Vagina (tissue), 2 donors: Measurements from ENCODE around the gene TMEM17. TPM values are rescaled to one million over a fixed set of nuclear protein-coding genes. Genes with fewer than 3 reads are reported as not detected.

Experiments used
- DNase-seq, 2 donors: peaks; one replicate each; pipeline ENCODE4 v3.0.0-alpha.2; 2017; ENCODE audit errors: extremely low spot score in 2 of 2
- H3K27ac ChIP-seq: fragments of 200-600 bp; sonication (generic); one replicate; pipeline ENCODE4 v1.5.1; 2019
- H3K27me3 ChIP-seq: fragments of 200-600 bp; sonication (generic); one replicate; pipeline ENCODE4 v1.5.1; 2019
- H3K36me3 ChIP-seq, 2 donors: fragments of 200-600 bp; sonication (generic); one replicate each; pipeline ENCODE4 v1.5.1; 2017 to 2019
- H3K4me1 ChIP-seq: fragments of 200-600 bp; sonication (generic); one replicate; pipeline ENCODE4 v1.5.1; 2019
- H3K4me3 ChIP-seq, 2 donors: fragments of 200-600 bp; sonication (generic); 1 replicate in 1 of 2; 2 replicates in 1 of 2; pipeline ENCODE4 v1.5.1; 2016 to 2019
- H3K9me3 ChIP-seq: fragments of 200-600 bp; sonication (generic); one replicate; pipeline ENCODE4 v1.5.1; 2019
- POLR2A ChIP-seq, 2 donors: fragments of 450-650 bp; IDR thresholded peaks; one replicate each; pipeline ENCODE4 v1.6.1; 2017; ENCODE audit warnings: antibody characterized with exemption in 2 of 2, mild to moderate bottlenecking in 2 of 2, moderate library complexity in 2 of 2
- POLR2AphosphoS5 ChIP-seq, 2 donors: sonication (generic); formaldehyde crosslinking; IDR thresholded peaks; one replicate each; pipeline ENCODE4 v1.9.0; 2017; ENCODE audit warnings: antibody characterized with exemption in 2 of 2, mild to moderate bottlenecking in 2 of 2, low read depth in 1 of 2; ENCODE audit not compliant: insufficient read depth in 1 of 2
- intact Hi-C: fragments of 100-400 bp; cut with DNase I; formaldehyde crosslinking; loops from one replicate; pipeline ENCODE4 v1.15.1; 2023
- total RNA-seq: library from RNA; depleted of rRNA; stranded (reverse); fragments of >200 nt; gene quantifications from one replicate; pipeline ENCODE4 v1.2.3, GENCODE V29; 2016
- TF ChIP-seq, protein P1 (sequence below), 3 experiments: fragments of 450-650 bp in 2 of 3; fragments of 200-600 bp in 1 of 3; sonication (generic) in 1 of 3; IDR thresholded peaks; one replicate each; pipeline ENCODE4 v1.5.1; 2017 to 2019; ENCODE audit warnings: antibody characterized with exemption in 3 of 3, mild to moderate bottlenecking in 2 of 3, moderate library complexity in 2 of 3

The TMEM17 gene
- 0.98 TPM for total RNA-seq

GRCh38 chr2:62505750-62506420, at the start of gene TMEM17:
Gene TMEM17 (minus strand): TSS chr2:62506195. CDS start chr2:62506129, 66 bp downstream.
- DNase-seq, result peak in 1 of 2 donors; percentile 91
- H3K27ac ChIP-seq, result peak within 1 kb of the TSS; percentile 89
- H3K9me3 ChIP-seq, result no peaks in the 10 kb centered on the region
- intact Hi-C loops, result no loop called here
- no peaks in the 10 kb centered on the region for H3K36me3 ChIP-seq
- H3K27me3 ChIP-seq, result no peaks in the 10 kb centered on the region
- peak within 1 kb of the TSS; percentile 49 to 66 for H3K4me3 ChIP-seq
- TF ChIP-seq, protein P1, sequence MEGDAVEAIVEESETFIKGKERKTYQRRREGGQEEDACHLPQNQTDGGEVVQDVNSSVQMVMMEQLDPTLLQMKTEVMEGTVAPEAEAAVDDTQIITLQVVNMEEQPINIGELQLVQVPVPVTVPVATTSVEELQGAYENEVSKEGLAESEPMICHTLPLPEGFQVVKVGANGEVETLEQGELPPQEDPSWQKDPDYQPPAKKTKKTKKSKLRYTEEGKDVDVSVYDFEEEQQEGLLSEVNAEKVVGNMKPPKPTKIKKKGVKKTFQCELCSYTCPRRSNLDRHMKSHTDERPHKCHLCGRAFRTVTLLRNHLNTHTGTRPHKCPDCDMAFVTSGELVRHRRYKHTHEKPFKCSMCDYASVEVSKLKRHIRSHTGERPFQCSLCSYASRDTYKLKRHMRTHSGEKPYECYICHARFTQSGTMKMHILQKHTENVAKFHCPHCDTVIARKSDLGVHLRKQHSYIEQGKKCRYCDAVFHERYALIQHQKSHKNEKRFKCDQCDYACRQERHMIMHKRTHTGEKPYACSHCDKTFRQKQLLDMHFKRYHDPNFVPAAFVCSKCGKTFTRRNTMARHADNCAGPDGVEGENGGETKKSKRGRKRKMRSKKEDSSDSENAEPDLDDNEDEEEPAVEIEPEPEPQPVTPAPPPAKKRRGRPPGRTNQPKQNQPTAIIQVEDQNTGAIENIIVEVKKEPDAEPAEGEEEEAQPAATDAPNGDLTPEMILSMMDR (IDR thresholded peaks at IDR 0.05), result no peak
- TF ChIP-seq POLR2AphosphoS5 (IDR thresholded peaks at IDR 0.05; ENCODE audit: insufficient read depth in 1 of 2, low read depth in 1 of 2), result peak; percentile 46 to 77
- peaks cover 17% of the 10 kb centered on the region for H3K4me1 ChIP-seq

- no peak overlapping the region for H3K4me3 ChIP-seq
- no peaks in the 10 kb centered on the region for H3K27me3 ChIP-seq
- H3K27ac ChIP-seq, result no peak overlapping the region
- H3K9me3 ChIP-seq, result no peaks in the 10 kb centered on the region
- intact Hi-C loops, result no loop called here
- no peaks in the 10 kb centered on the region for H3K36me3 ChIP-seq
- DNase-seq, result no peak
- no peaks in the 10 kb centered on the region for H3K4me1 ChIP-seq
- TF ChIP-seq POLR2AphosphoS5 (IDR thresholded peaks at IDR 0.05; ENCODE audit: insufficient read depth in 1 of 2, low read depth in 1 of 2), result no peak
- TF ChIP-seq POLR2A (IDR thresholded peaks at IDR 0.05), result no peak
- TF ChIP-seq, protein P1 (IDR thresholded peaks at IDR 0.05), result no peak
These were observed 48.4 kb upstream of the TMEM17 start for GRCh38 chr2:62554440-62554839.

- Histone ChIP-seq H3K27me3 (no peaks in the 10 kb centered on the region), H3K9me3 (no peaks in the 10 kb centered on the region), H3K4me1 (no peaks in the 10 kb centered on the region), H3K27ac (no peak overlapping the region), H3K4me3 (no peak overlapping the region), H3K36me3 (no peaks in the 10 kb centered on the region)
- intact Hi-C loops, result no loop called here
- TF ChIP-seq, protein P1 (IDR thresholded peaks at IDR 0.05), result no peak
- TF ChIP-seq POLR2AphosphoS5 (IDR thresholded peaks at IDR 0.05; ENCODE audit: insufficient read depth in 1 of 2, low read depth in 1 of 2), result no peak
- TF ChIP-seq POLR2A (IDR thresholded peaks at IDR 0.05), result no peak
- no peak for DNase-seq
These were observed 44.5 kb upstream of the TMEM17 start for GRCh38 chr2:62550461-62550860.

DNA sequence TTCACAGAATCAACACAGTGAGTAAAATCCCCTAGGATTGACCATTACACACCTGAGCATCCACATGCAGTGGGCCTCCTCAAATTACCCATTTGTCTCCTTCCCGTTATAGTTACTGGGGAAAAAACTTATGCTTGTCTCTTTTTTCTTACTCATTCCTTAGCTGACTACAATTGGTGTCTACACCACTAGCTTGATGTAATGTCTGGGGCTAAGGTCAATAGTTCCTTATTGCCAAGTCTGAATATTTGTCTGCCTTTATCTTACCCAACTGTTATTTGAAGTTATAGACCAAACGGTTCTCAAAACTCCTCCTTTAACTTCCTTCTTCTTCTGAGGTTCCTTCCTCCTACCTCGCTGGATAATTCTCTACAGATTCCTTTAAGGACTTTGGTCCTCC, 41.9 kb upstream of the TMEM17 start:
- DNase-seq, result no peak
- H3K36me3 ChIP-seq, result no peaks in the 10 kb centered on the region
- H3K4me1 ChIP-seq, result no peaks in the 10 kb centered on the region
- H3K27me3 ChIP-seq, result no peaks in the 10 kb centered on the region
- H3K4me3 ChIP-seq, result no peak overlapping the region
- no peaks in the 10 kb centered on the region for H3K9me3 ChIP-seq
- intact Hi-C loops, result no loop called here
- no peak for TF ChIP-seq POLR2A (IDR thresholded peaks at IDR 0.05)
- TF ChIP-seq, protein P1 (IDR thresholded peaks at IDR 0.05), result no peak
- TF ChIP-seq POLR2AphosphoS5 (IDR thresholded peaks at IDR 0.05; ENCODE audit: insufficient read depth in 1 of 2, low read depth in 1 of 2), result no peak
- H3K27ac ChIP-seq, result no peak overlapping the region

DNA sequence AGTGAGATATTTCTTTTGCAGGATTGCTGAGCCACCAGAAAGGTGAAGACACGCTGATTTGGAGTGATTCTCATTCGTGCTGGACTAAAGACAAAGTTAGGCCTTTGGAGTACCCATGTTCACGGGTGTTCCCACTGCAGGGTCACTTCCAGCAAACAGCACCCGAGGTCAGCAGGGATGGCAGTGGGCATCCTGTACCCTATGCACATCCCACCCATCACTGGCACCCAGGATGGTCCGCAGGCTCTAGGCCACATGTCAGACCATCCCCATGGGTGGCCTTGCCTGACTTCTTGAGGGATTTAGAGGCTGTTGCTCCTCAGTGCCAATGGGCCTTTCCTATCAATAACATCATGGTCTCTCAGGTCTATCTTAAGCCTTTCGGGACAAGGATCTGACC, 39.3 kb upstream of the TMEM17 start:
- H3K27me3 ChIP-seq, result no peaks in the 10 kb centered on the region
- no peaks in the 10 kb centered on the region for H3K4me1 ChIP-seq
- no peak overlapping the region for H3K27ac ChIP-seq
- intact Hi-C loops, result no loop called here
- DNase-seq, result no peak
- TF ChIP-seq, protein P1 (IDR thresholded peaks at IDR 0.05), result no peak
- TF ChIP-seq POLR2A (IDR thresholded peaks at IDR 0.05) (no peak), POLR2AphosphoS5 (IDR thresholded peaks at IDR 0.05; ENCODE audit: insufficient read depth in 1 of 2, low read depth in 1 of 2) (no peak)
- H3K4me3 ChIP-seq, result no peak overlapping the region
- H3K36me3 ChIP-seq, result no peaks in the 10 kb centered on the region
- H3K9me3 ChIP-seq, result no peaks in the 10 kb centered on the region
